Adrenal gland (tissue), 12 donors: ENCODE data around the gene SLC2A2. TPM values are rescaled to one million over a fixed set of nuclear protein-coding genes. Genes with fewer than 3 reads are reported as not detected.

Experiments
- DNase-seq, 7 donors: peaks; one replicate each; pipeline ENCODE4 v3.0.0-alpha.2; 2019 to 2020
- H3K27ac ChIP-seq, 5 donors: fragments of 200-600 bp; sonication (generic) in 4 of 5; 1 replicate in 3 of 5; 2 replicates in 2 of 5; pipeline versions ENCODE4 v1.5.1 to v1.8.0; 2016 to 2020; ENCODE audit warnings: mild to moderate bottlenecking in 1 of 5
- H3K27me3 ChIP-seq: fragments of 200-600 bp; 2 replicates; pipeline ENCODE4 v1.8.0; 2021
- H3K36me3 ChIP-seq, 2 donors: fragments of 200-600 bp; replicated peaks in 1 of 2; 1 replicate in 1 of 2; 2 replicates in 1 of 2; pipeline versions ENCODE4 v1.5.1 to v1.8.0; 2018 to 2022
- H3K4me1 ChIP-seq, 2 donors: fragments of 200-600 bp; replicated peaks in 1 of 2; 1 replicate in 1 of 2; 2 replicates in 1 of 2; pipeline versions ENCODE4 v1.5.1 to v1.8.0; 2018 to 2021
- H3K4me3 ChIP-seq, 4 donors: fragments of 200-600 bp; sonication (generic) in 3 of 4; one replicate each; pipeline ENCODE4 v1.5.1; 2016 to 2018
- H3K9me3 ChIP-seq, 3 donors: fragments of 200-600 bp; sonication (generic) in 1 of 3; replicated peaks in 1 of 3; 1 replicate in 2 of 3; 2 replicates in 1 of 3; pipeline versions ENCODE4 v1.5.1 to v1.8.0; 2016 to 2021
- POLR2A ChIP-seq, 2 donors: fragments of 450-650 bp; IDR thresholded peaks; one replicate each; pipeline ENCODE4 v1.6.1; 2017; ENCODE audit warnings: antibody characterized with exemption in 2 of 2, mild to moderate bottlenecking in 2 of 2, moderate library complexity in 1 of 2
- WGBS, 4 donors: extraction: QIAGEN DNeasy Blood & Tissue Kit in 2 of 4; methylation state at CpG; one replicate each; pipeline versions ENCODE4 v1.1.5 to v1.1.7; 2013 to 2017; 5-methylcytosine and 5-hydroxymethylcytosine counted together
- intact Hi-C, 2 donors: fragments of 100-400 bp; cut with DNase I; formaldehyde crosslinking; loops; one replicate each; pipeline versions ENCODE4 v1.14.1 to v1.15.0; 2022 to 2023
- polyA plus RNA-seq, 3 donors: library from polyadenylated mRNA; stranded (reverse); fragments of 200-250 nt in 2 of 3; fragments of 350-450 nt in 1 of 3; fragmentation: Illumina TruSeq in 1 of 3; extraction: RNeasy Lipid Tissue Mini Kit (QIAGEN cat#74804) in 1 of 3; gene quantifications; one replicate each; pipeline ENCODE4 v1.2.3, GENCODE V29; 2013 to 2014
- total RNA-seq, 9 donors: library from RNA; depleted of rRNA in 4 of 9; stranded (reverse); fragments of >200 nt in 4 of 9; fragments of 120-200 nt in 1 of 9; fragmentation: NEBNext Ultra II Directional in 1 of 9; extraction: Animal tissue kit (Norgen Biotek cat#: 25700) in 1 of 9; gene quantifications; one replicate each; pipeline versions ENCODE4 v1.1.0 to v1.2.4, GENCODE V29; 2013 to 2023
- TF ChIP-seq, protein P1 (sequence below), 6 experiments: fragments of 450-650 bp in 4 of 6; fragments of 200-600 bp in 2 of 6; sonication (generic) in 1 of 6; IDR thresholded peaks; 1 replicate in 5 of 6; 2 replicates in 1 of 6; pipeline versions ENCODE4 v1.5.1 to v1.8.0; 2016 to 2021; ENCODE audit warnings: antibody characterized with exemption in 6 of 6, mild to moderate bottlenecking in 2 of 6, moderate library complexity in 1 of 6
- donor health status: healthy with polysubstance abuse.
- donor health status: Bipolar disorder and iron deficiency.
- donor health status: DM: yes; HTN: yes; CAD: no.
- donor health status: DM: no; HTN: no; CAD: no.
- donor health status: DM: no; HTN: no; CAD: no.
- donor health status: DM: yes; HTN: yes; CAD: no.

Gene SLC2A2
- total and polyA plus RNA-seq, 12 donors = 0.22 TPM; not detected in 11

DNA sequence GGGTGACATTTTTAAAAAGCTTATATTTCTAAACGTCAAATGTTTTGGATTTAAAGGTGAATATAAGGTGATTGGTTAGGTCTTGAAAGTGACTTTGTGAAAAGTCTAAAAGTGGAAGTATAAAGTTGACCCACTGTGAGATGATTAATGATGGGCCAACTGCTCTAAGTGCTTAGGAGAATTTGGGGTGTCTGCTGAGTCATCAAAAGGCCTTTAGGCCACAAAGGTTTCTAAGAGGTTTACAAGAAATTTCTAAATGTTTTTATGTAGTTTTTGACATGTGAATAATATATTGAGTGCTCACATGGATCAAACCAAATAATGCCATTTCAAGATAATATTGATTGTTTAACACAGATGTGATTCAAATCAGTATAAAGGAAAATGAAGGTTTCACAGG is 39.2 kb upstream of the SLC2A2 start:
- H3K27me3 ChIP-seq = no peaks in the 10 kb centered on the region
- no peak for DNase-seq
- no peak overlapping the region for H3K4me3 ChIP-seq
- no peaks in the 10 kb centered on the region for H3K4me1 ChIP-seq
- H3K27ac ChIP-seq = no peak overlapping the region
- no peak for TF ChIP-seq POLR2A (IDR thresholded peaks at IDR 0.05)
- WGBS, 4 donors = 90 to 94% (median 93%) methylated on average over 1 of the region's 1 CpG
- H3K36me3 ChIP-seq = no peaks in the 10 kb centered on the region
- H3K9me3 ChIP-seq = no peaks in the 10 kb centered on the region
- intact Hi-C loops = no loop called here

DNA sequence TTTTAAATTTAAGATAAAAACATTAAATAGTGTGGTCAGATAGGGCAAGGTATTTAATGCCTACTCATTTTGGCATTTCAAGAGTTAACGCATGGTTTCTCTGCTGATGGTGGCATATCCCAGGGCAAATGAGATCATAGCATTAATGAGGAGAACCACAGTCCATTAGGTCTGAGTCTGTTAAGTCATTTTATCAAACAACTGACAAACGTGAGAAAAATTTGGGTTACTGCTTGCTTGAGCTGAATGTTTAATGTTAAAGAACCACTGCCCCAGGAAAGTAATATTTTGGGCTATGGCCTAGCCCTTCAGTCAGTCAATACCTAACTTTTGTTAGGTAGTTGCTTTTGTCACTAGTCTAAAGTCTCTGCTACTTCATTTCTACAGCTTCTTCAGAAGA is 37.9 kb upstream of the SLC2A2 start:
- DNase-seq = no peak
- WGBS, 4 donors = 80 to 85% (median 82%) methylated on average over 2 of the region's 2 CpGs
- intact Hi-C loops = no loop called here
- H3K9me3 ChIP-seq = no peaks in the 10 kb centered on the region
- TF ChIP-seq, protein P1, sequence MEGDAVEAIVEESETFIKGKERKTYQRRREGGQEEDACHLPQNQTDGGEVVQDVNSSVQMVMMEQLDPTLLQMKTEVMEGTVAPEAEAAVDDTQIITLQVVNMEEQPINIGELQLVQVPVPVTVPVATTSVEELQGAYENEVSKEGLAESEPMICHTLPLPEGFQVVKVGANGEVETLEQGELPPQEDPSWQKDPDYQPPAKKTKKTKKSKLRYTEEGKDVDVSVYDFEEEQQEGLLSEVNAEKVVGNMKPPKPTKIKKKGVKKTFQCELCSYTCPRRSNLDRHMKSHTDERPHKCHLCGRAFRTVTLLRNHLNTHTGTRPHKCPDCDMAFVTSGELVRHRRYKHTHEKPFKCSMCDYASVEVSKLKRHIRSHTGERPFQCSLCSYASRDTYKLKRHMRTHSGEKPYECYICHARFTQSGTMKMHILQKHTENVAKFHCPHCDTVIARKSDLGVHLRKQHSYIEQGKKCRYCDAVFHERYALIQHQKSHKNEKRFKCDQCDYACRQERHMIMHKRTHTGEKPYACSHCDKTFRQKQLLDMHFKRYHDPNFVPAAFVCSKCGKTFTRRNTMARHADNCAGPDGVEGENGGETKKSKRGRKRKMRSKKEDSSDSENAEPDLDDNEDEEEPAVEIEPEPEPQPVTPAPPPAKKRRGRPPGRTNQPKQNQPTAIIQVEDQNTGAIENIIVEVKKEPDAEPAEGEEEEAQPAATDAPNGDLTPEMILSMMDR (IDR thresholded peaks at IDR 0.05) = no peak
- no peak for TF ChIP-seq POLR2A (IDR thresholded peaks at IDR 0.05)
- no peak overlapping the region for H3K4me3 ChIP-seq
- no peaks in the 10 kb centered on the region for H3K4me1 ChIP-seq
- H3K27me3 ChIP-seq = no peaks in the 10 kb centered on the region
- H3K27ac ChIP-seq = no peak overlapping the region
- no peaks in the 10 kb centered on the region for H3K36me3 ChIP-seq

- H3K27me3 ChIP-seq = no peaks in the 10 kb centered on the region
- TF ChIP-seq POLR2A (IDR thresholded peaks at IDR 0.05) = no peak
- TF ChIP-seq, protein P1 (IDR thresholded peaks at IDR 0.05) = no peak
- WGBS, 4 donors = 94 to 100% (median 98%) methylated on average over 1 of the region's 1 CpG
- no peak overlapping the region for H3K4me3 ChIP-seq
- no peaks in the 10 kb centered on the region for H3K4me1 ChIP-seq
- H3K36me3 ChIP-seq = no peaks in the 10 kb centered on the region
- intact Hi-C loops = no loop called here
- H3K27ac ChIP-seq = no peak overlapping the region
- no peak for DNase-seq
- no peaks in the 10 kb centered on the region for H3K9me3 ChIP-seq
Measured at GRCh38 chr3:171061749-171062148, 35.2 kb upstream of the SLC2A2 start.

GRCh38 chr3:171059978-171060377 is 33.5 kb upstream of the SLC2A2 start:
- Histone ChIP-seq H3K36me3 (no peaks in the 10 kb centered on the region), H3K4me3 (no peak overlapping the region), H3K9me3 (no peaks in the 10 kb centered on the region), H3K27ac (no peak overlapping the region), H3K4me1 (peaks cover 0 to 5% of the 10 kb centered on the region in 2 donors), H3K27me3 (no peaks in the 10 kb centered on the region)
- TF ChIP-seq POLR2A (IDR thresholded peaks at IDR 0.05) = no peak
- TF ChIP-seq, protein P1 (IDR thresholded peaks at IDR 0.05) = no peak
- intact Hi-C loops = loop anchor here in 1 of 2 donors (10.0 kb wide), 1 partner anchor 125 kb away; no protein-coding TSS in a partner anchor
- 83 to 95% (median 89%) methylated on average over 3 of the region's 3 CpGs for WGBS, 4 donors
- no peak for DNase-seq

GRCh38 chr3:171058873-171059603 is 32.5 kb upstream of the SLC2A2 start:
- no peak overlapping the region for H3K27ac ChIP-seq
- intact Hi-C loops = loop anchor here in 1 of 2 donors (10.0 kb wide), 1 partner anchor 126 kb away; no protein-coding TSS in a partner anchor
- DNase-seq = no peak
- peaks cover 0 to 11% of the 10 kb centered on the region in 2 donors for H3K4me1 ChIP-seq
- H3K27me3 ChIP-seq = no peaks in the 10 kb centered on the region
- no peak for TF ChIP-seq POLR2A (IDR thresholded peaks at IDR 0.05)
- TF ChIP-seq, protein P1 (IDR thresholded peaks at IDR 0.05) = no peak
- no peaks in the 10 kb centered on the region for H3K9me3 ChIP-seq
- no peaks in the 10 kb centered on the region for H3K36me3 ChIP-seq
- no peak overlapping the region for H3K4me3 ChIP-seq
